Adipose tissue (tissue), 3 donors: Measurements from ENCODE around the gene KLHDC7B. TPM values are rescaled to one million over a fixed set of nuclear protein-coding genes. Genes with fewer than 3 reads are reported as not detected.

ENCODE experiments used
- H3K27ac ChIP-seq: one replicate; pipeline ENCODE4 v1.5.1; 2013; ENCODE audit warnings: low read depth, low read length
- whole genome bisulfite sequencing, 3 donors: extraction: QIAGEN DNeasy Blood & Tissue Kit; methylation state at CpG; one replicate each; pipeline ENCODE4 v1.1.7; 2013; 5-methylcytosine and 5-hydroxymethylcytosine counted together
- polyA plus RNA-seq, 3 donors: library from polyadenylated mRNA; stranded (reverse); fragments of 200-250 nt; gene quantifications; one replicate each; pipeline ENCODE4 v1.2.3, GENCODE V29; 2013
- donor health status: healthy with polysubstance abuse.
- donor health status: Bipolar disorder and iron deficiency.
- donor health status: healthy.

Gene KLHDC7B
- polyA plus RNA-seq, 3 donors, result 0.11 to 0.23 (median 0.21) TPM

- no peak within 1 kb of the TSS for H3K27ac ChIP-seq
- WGBS, 3 donors, result 25 to 37% (median 30%) methylated on average over 55 to 63 of the region's 63 CpGs
Observed at GRCh38 chr22:50577987-50578775, 32.5 kb downstream of the KLHDC7B start, which contains the start of gene CPT1B. Gene CPT1B, minus strand, starts transcription at chr22:50578427. Its CDS starts 512 bp downstream, at chr22:50577915.

GRCh38 chr22:50578776-50579310 is 33.1 kb downstream of the KLHDC7B start:
- 57 to 65% (median 61%) methylated on average over 8 of the region's 8 CpGs for WGBS, 3 donors
- H3K27ac ChIP-seq, result no peak overlapping the region

- H3K27ac ChIP-seq, result no peak overlapping the region
- WGBS, 3 donors, result 93 to 96% (median 95%) methylated on average over 4 of the region's 4 CpGs
Observed at GRCh38 chr22:50579752-50580151, 34.1 kb downstream of the KLHDC7B start.

- no peak overlapping the region for H3K27ac ChIP-seq
- WGBS, 3 donors, result 89 to 94% (median 92%) methylated on average over 22 of the region's 22 CpGs
Observed at GRCh38 chr22:50581031-50581949, 35.6 kb downstream of the KLHDC7B start.

GRCh38 chr22:50581950-50582492 is 36.3 kb downstream of the KLHDC7B start:
- WGBS, 3 donors, result 7 to 8% (median 7%) methylated on average over 26 to 39 of the region's 39 CpGs
- peak overlapping the region; percentile 91 for H3K27ac ChIP-seq

GRCh38 chr22:50582493-50583293 is 37.0 kb downstream of the KLHDC7B start, which contains the start of gene CHKB:
Gene CHKB, minus strand, starts transcription at chr22:50582849. Its CDS starts 68 bp downstream, at chr22:50582781.
- WGBS, 3 donors, result 0 to 1% (median 0%) methylated on average over 73 to 96 of the region's 96 CpGs
- peak within 1 kb of the TSS; percentile 91 for H3K27ac ChIP-seq

- H3K27ac ChIP-seq, result no peak overlapping the region
- 7 to 11% (median 9%) methylated on average over 37 of the region's 37 CpGs for WGBS, 3 donors
Observed at GRCh38 chr22:50583294-50583861, 37.7 kb downstream of the KLHDC7B start.

GRCh38 chr22:50584106-50585096 is 38.7 kb downstream of the KLHDC7B start:
- WGBS, 3 donors, result 92 to 96% (median 95%) methylated on average over 23 of the region's 23 CpGs
- H3K27ac ChIP-seq, result no peak overlapping the region

- no peak overlapping the region for H3K27ac ChIP-seq
- 91 to 96% (median 94%) methylated on average over 3 of the region's 3 CpGs for WGBS, 3 donors
Observed at GRCh38 chr22:50585238-50585637, 39.5 kb downstream of the KLHDC7B start.

GRCh38 chr22:50585781-50586180 is 40.1 kb downstream of the KLHDC7B start:
- 86 to 95% (median 92%) methylated on average over 8 of the region's 8 CpGs for WGBS, 3 donors
- no peak overlapping the region for H3K27ac ChIP-seq

- no peak overlapping the region for H3K27ac ChIP-seq
- 75 to 93% (median 85%) methylated on average over 5 of the region's 5 CpGs for WGBS, 3 donors
Observed at GRCh38 chr22:50586416-50586815, 40.7 kb downstream of the KLHDC7B start.

GRCh38 chr22:50587407-50587806 is 41.7 kb downstream of the KLHDC7B start:
- H3K27ac ChIP-seq, result no peak overlapping the region
- WGBS, 3 donors, result 94 to 96% (median 95%) methylated on average over 5 of the region's 5 CpGs

- WGBS, 3 donors, result 89 to 92% (median 91%) methylated on average over 3 of the region's 3 CpGs
- H3K27ac ChIP-seq, result no peak overlapping the region
Observed at GRCh38 chr22:50595189-50595588, 49.5 kb downstream of the KLHDC7B start.

- WGBS, 3 donors, result 79 to 95% (median 93%) methylated on average over 5 of the region's 5 CpGs
- H3K27ac ChIP-seq, result no peak overlapping the region
Observed at GRCh38 chr22:50597097-50597496, 51.4 kb downstream of the KLHDC7B start.

- WGBS, 3 donors, result 14 to 16% (median 15%) methylated on average over 43 to 52 of the region's 52 CpGs
- no peak overlapping the region for H3K27ac ChIP-seq
Observed at GRCh38 chr22:50599816-50600455, 54.2 kb downstream of the KLHDC7B start.

- H3K27ac ChIP-seq, result no peak within 1 kb of the TSS
- 1% methylated on average over 23 to 41 of the region's 61 CpGs for WGBS, 3 donors
Observed at GRCh38 chr22:50600538-50600937, 54.8 kb downstream of the KLHDC7B start, which contains the start of gene MAPK8IP2. Gene MAPK8IP2, plus strand, starts transcription at chr22:50600793. Its CDS starts 26 bp downstream, at chr22:50600819.
